Karpas-422 (cell line): Measurements from ENCODE around the gene ZNF195. TPM values are rescaled to one million over a fixed set of nuclear protein-coding genes. Genes with fewer than 3 reads are reported as not detected.
"Not testable (repeated sequence)": the region's sequence is repeated elsewhere in the genome, so short reads cannot be mapped to it uniquely, and the experiment has no call there.

Experiments used
- DNase-seq: peaks from one replicate; pipeline ENCODE4 v3.0.0-alpha.2; 2015
- H2AFZ ChIP-seq: fragments of 200-600 bp; sonication (generic); 2 replicates; pipeline ENCODE4 v1.6.1; 2014; ENCODE audit warnings: antibody characterized with exemption, low read length, mixed read lengths
- H3K27ac ChIP-seq: fragments of 200-600 bp; sonication (generic); 2 replicates; pipeline ENCODE4 v1.5.1; 2014; ENCODE audit warnings: mild to moderate bottlenecking, low read length, moderate library complexity
- H3K27me3 ChIP-seq: fragments of 200-600 bp; sonication (generic); 2 replicates; pipeline ENCODE4 v1.6.1; 2014; ENCODE audit warnings: low read length, mixed read lengths
- H3K36me3 ChIP-seq: fragments of 200-600 bp; sonication (generic); 2 replicates; pipeline ENCODE4 v1.6.1; 2014; ENCODE audit warnings: low read length, mixed read lengths; ENCODE audit not compliant: insufficient read depth
- H3K4me1 ChIP-seq: fragments of 200-600 bp; sonication (generic); 2 replicates; pipeline ENCODE4 v1.6.1; 2014; ENCODE audit warnings: mild to moderate bottlenecking, low read length, mixed read lengths
- H3K4me2 ChIP-seq: fragments of 200-600 bp; sonication (generic); 2 replicates; pipeline ENCODE4 v1.6.1; 2014; ENCODE audit warnings: low read length, low read depth, mild to moderate bottlenecking; ENCODE audit not compliant: poor library complexity, severe bottlenecking
- H3K4me3 ChIP-seq: fragments of 200-600 bp; sonication (generic); 2 replicates; pipeline ENCODE4 v1.5.1; 2014; ENCODE audit warnings: mild to moderate bottlenecking, antibody characterized with exemption, low read length, mixed read lengths
- H3K79me2 ChIP-seq: fragments of 200-600 bp; sonication (generic); 2 replicates; pipeline ENCODE4 v1.6.1; 2014; ENCODE audit warnings: mild to moderate bottlenecking, low read length, mixed read lengths
- H3K9ac ChIP-seq: fragments of 200-600 bp; sonication (generic); 2 replicates; pipeline ENCODE4 v1.6.0; 2014; ENCODE audit warnings: low read length
- H3K9me2 ChIP-seq: fragments of 200-600 bp; sonication (generic), shearing (Covaris generic); replicated peaks from 2 replicates; pipeline ENCODE4 v1.6.0; 2014; ENCODE audit warnings: mild to moderate bottlenecking, low read length, moderate library complexity; ENCODE audit not compliant: insufficient read depth
- H3K9me3 ChIP-seq: fragments of 300-700, 200-600 bp; sonication (generic); 2 replicates; pipeline ENCODE4 v1.6.1; 2014; ENCODE audit warnings: low read length, mixed read lengths
- H4K20me1 ChIP-seq: fragments of 200-600 bp; sonication (generic); 2 replicates; pipeline ENCODE4 v1.6.1; 2014; ENCODE audit warnings: mild to moderate bottlenecking, antibody characterized with exemption, low read length, low read depth; ENCODE audit not compliant: insufficient read depth
- total RNA-seq: library from RNA; depleted of rRNA; stranded (reverse); fragments of >200 nt; shearing (Covaris generic); gene quantifications from 2 replicates; pipeline ENCODE4 v1.2.3, GENCODE V29; 2014; ENCODE audit warnings: low replicate concordance; rRNA removed

Gene ZNF195
- 24.1 and 79.6 TPM in 2 replicates for total RNA-seq

DNA sequence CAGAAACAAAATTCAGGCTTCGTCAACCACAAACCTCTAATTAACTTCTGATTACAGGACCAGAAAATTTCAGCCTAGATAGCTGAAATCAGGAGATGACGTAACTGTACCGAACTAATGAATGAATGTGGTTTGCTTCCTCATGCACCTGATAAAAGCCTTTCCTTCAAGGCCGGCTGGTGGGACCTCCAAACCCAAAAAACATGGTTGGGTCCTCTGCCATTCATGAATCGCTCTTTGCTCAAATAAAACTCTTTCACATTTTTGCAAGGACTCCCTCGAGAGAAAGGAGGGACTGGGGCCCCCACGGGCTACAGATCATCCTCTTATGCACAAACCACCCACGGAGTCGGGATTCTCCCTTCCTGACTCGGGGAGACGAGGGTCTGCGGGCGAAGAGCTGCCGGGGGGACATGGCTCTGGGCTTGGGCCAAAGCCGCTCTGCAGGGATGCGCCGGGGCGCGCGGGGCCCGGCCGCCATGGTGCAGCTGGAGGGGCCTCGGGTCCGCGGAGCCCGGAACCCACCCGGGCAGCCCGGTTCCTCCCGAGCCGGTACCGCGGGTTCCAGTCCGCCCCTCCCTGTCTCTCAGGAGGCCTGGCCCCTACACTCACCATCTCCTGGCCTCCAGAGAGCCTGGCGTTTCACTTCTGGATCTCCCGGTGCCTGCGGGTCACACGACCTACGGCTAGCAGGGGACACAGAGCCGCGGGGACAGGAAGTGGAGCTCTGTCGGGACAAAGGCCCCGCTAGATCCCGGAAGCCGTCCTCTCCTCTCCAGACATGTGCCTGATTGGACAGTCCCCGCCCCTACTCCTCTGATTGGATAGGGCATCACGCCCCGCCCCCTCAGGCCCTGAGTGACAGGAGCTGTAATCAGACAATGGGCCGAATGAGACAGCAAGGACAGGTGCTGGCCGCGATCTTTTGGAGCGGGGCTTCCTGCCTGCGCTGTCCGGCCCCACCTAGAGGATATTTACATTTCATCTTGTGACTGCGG is at the start of gene ZNF195:
TSS of gene ZNF195 (minus strand) at position 721 of the 998 bp plus-strand sequence. CDS start at position 615, 106 bp downstream.
- Histone ChIP-seq H3K4me2 (peak within 1 kb of the TSS; percentile 84), H3K9me2 (no peaks in the 10 kb centered on the region), H3K27ac (peak within 1 kb of the TSS; percentile 58), H3K79me2 (peaks cover 52% of the 10 kb centered on the region), H3K27me3 (no peaks in the 10 kb centered on the region), H2AFZ (peak within 1 kb of the TSS; percentile 59), H3K4me1 (peaks cover 10% of the 10 kb centered on the region), H3K9me3 (peaks cover 27% of the 10 kb centered on the region), H3K9ac (peak within 1 kb of the TSS; percentile 93), H3K36me3 (peaks cover 41% of the 10 kb centered on the region), H3K4me3 (peak within 1 kb of the TSS; percentile 93), H4K20me1 (no peaks in the 10 kb centered on the region)
- peak; percentile 99 for DNase-seq

DNA sequence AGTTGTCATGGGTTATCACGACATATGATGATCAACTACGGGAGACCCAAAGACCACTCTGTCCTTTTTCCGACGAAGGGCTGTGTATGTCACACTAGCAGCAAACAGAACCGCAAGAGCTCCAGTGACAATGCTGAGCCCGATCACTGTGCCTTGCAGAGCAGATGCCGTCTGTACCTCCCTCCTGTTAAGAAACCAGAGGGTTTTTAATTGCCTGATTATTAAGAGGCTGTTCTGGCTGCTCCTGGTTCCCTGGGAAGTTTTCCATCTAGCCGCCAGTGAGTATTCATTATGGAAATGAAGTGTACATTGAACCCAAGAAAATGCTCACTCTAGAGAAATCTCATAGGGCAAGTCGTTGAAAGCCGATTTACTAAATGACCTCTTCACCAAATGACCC is 49.1 kb upstream of the ZNF195 start:
- not testable (repeated sequence) for DNase-seq, H2AFZ ChIP-seq

DNA sequence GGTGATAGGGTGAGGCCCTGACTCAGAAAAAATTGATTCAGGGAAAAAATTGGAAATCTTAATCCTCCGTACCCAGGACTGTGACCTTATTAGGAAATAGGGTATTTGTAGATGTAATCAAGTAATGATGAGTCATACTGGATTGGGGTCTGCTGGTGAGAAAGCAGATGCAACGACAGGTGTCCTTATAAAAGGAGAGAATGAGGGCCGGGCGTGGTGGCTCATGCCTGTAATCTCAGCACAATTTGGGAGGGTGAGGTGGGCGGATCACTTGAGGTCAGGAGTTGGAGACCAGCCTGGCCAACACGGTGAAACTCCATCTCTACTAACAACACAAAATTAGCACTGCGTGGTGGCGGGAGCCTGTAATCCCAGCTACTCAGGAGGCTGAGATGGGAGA is 47.6 kb upstream of the ZNF195 start:
- H3K79me2 ChIP-seq, H3K9me2 ChIP-seq, DNase-seq, H2AFZ ChIP-seq, H3K9ac ChIP-seq, H4K20me1 ChIP-seq, H3K4me2 ChIP-seq, H3K27ac ChIP-seq, H3K36me3 ChIP-seq, H3K4me3 ChIP-seq, H3K9me3 ChIP-seq, H3K27me3 ChIP-seq: not testable (repeated sequence)
- peaks cover 21% of the 10 kb centered on the region for H3K4me1 ChIP-seq

More for the DNA sequence above, 49.1 kb upstream of the ZNF195 start:
- not testable (repeated sequence) for H3K4me2 ChIP-seq, H3K9me3 ChIP-seq, H3K9me2 ChIP-seq, H3K4me3 ChIP-seq, H3K9ac ChIP-seq, H4K20me1 ChIP-seq, H3K79me2 ChIP-seq, H3K27ac ChIP-seq, H3K36me3 ChIP-seq, H3K27me3 ChIP-seq
- peaks cover 15% of the 10 kb centered on the region for H3K4me1 ChIP-seq

DNA sequence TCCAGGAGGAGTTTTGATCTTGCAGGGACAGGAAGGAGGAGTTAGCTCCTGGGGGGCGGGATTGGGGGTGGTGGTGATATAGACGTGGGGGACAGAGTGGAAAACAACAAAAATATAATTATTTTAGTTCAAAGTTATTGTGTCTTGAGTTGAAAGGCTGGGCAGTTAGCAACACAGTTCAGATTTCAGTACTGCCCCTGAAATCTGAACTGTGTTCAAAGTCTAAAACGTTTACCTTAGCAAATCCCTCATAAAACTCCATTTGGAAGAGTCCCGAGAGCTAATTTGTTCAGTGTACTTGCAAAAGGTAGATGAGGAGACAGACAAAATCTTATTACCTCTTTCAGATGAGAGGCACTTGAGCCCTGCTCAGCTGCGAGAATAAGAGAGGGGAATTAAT is 45.0 kb upstream of the ZNF195 start:
- peak overlapping the region; percentile 95 for H3K4me2 ChIP-seq
- peak; percentile 69 for DNase-seq

DNA sequence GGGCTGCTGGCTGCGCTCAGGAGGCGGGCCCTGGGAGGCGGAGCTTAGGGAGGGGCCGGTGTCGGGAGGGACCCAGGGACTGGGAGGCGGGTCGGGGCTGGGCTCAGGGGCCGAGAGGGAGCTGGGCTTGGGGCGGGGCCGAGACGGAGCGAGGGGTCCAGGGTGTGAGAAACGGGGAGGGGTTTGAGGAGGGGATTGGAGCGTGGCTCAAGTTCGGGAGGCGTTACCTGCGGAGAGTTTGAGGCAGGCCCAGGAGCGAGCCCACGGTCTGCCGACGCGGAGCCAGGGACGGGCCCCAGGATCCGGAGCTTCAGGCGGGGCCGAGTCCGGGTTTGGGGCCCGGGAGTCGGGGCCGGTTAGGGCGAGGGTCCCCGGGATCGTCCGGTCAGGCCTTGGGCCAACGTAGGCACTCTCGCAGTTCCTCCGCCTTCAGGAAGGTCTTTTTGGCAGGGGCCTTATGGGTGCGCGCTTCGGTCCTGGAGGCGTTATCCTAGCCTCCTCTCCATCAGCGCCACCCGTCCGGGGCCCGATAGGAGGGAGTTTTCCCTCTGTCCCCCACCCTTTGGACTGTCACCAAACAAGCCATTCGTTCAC is 44.3 kb upstream of the ZNF195 start:
- not testable (repeated sequence) for H3K27ac ChIP-seq, H3K9me2 ChIP-seq, H3K27me3 ChIP-seq, DNase-seq, H3K9me3 ChIP-seq, H4K20me1 ChIP-seq, H2AFZ ChIP-seq, H3K79me2 ChIP-seq, H3K36me3 ChIP-seq
- H3K9ac ChIP-seq = peak overlapping the region; percentile 57
- peak overlapping the region; percentile 61; the same call in 1 of the 2 replicates for H3K4me3 ChIP-seq
- H3K4me2 ChIP-seq = peak overlapping the region; percentile 95
- H3K4me1 ChIP-seq = peaks cover 22% of the 10 kb centered on the region

More for the DNA sequence above, 45.0 kb upstream of the ZNF195 start:
- H3K4me1 ChIP-seq = peaks cover 22% of the 10 kb centered on the region
- not testable (repeated sequence) for H4K20me1 ChIP-seq, H3K27ac ChIP-seq, H2AFZ ChIP-seq, H3K27me3 ChIP-seq, H3K9me2 ChIP-seq, H3K9ac ChIP-seq, H3K9me3 ChIP-seq, H3K4me3 ChIP-seq, H3K79me2 ChIP-seq, H3K36me3 ChIP-seq

DNA sequence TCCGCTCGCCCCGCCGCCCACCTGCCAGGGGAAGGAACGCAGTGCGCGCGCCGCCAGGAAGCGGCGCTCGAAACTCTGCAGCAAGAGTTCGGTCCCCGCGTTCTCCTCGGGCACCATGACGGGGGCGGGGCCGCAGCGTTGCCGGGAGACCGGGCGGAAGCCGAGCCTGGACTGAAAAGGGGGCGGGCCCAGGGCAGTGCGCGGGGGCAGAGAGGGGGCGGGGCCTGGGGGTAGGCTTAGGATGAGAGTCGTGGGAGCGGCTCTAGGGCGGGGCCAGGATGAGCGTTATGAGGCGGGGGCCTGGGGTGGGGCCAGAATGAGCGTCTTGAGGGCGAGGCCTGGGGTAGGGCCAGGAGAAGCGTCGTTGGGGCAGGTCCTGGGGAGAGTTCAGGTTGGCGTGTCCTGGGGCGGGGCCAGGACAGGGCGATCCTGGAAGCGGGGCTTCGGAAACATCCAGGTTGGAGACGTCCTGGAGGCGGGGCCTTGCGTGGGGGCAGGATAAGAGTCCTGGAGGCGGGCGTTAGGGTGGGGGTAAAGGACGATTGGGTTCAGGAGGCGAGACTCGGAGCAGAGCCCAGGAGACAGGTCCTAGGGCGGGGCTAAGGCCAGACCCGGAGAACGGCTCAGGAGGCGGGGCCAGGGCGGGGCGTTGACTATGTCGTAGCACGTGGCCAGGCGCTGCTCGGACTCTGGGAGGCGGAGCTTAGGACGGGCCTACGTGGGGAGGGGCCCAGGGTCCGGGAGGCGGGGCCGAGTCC is 43.6 kb upstream of the ZNF195 start:
- Histone ChIP-seq H3K27ac (peak overlapping the region; percentile 49; the same call in 1 of the 2 replicates), H3K4me2 (peak overlapping the region; percentile 95), H2AFZ (peak overlapping the region; percentile 92), H3K4me1 (peaks cover 28% of the 10 kb centered on the region), H3K4me3 (peak overlapping the region; percentile 85), H3K9ac (peak overlapping the region; percentile 80)
- H3K27me3 ChIP-seq, H4K20me1 ChIP-seq, H3K36me3 ChIP-seq, H3K9me2 ChIP-seq, H3K9me3 ChIP-seq, H3K79me2 ChIP-seq: not testable (repeated sequence)
- peak; percentile 98 for DNase-seq

DNA sequence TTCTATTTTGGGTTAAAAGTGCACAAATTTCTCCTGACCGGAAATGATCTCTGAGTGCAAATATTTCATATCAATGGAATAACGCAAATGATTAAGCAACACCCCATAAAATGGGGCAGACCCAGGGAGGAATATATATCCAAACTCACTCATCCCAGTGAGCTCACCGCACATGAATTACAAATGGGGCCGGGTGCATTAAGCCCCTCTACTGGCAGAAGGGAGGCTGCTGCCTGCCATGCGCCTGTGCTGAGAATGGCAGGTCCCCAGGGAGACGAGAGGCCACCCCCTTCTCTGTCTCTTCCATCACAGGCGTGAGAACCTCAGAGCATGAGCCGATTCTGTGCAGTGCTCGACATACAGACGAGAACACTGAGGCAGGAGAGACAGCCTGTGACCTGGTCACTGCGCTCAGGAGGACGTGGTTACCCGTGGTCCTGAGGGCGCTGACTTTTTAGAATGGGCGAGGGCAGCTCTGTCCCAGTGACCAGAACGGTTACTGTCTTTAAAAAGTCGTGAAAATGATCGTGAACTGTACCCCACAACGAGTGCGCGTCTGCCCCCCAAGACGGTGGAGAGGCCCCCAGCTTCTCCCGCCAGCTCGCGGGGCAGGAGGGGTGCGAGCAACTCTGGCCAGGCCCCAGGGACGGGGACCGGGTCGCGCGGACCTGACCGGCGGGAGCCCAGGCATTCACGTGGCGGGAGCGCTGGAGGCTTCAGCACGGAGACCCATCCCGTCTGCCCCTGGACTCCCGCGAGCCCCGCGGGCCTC is 42.8 kb upstream of the ZNF195 start:
- peak overlapping the region; percentile 92 for H2AFZ ChIP-seq
- H3K9me2 ChIP-seq, H3K27me3 ChIP-seq, H3K79me2 ChIP-seq, H3K27ac ChIP-seq, H4K20me1 ChIP-seq, H3K9me3 ChIP-seq, H3K36me3 ChIP-seq: not testable (repeated sequence)
- peak overlapping the region; percentile 80 for H3K9ac ChIP-seq
- peak overlapping the region; percentile 85 for H3K4me3 ChIP-seq
- DNase-seq = peak; percentile 69
- peaks cover 29% of the 10 kb centered on the region for H3K4me1 ChIP-seq
- peak overlapping the region; percentile 95 for H3K4me2 ChIP-seq
